H1 (cell line): ENCODE results near the gene CKB. TPM values are rescaled to one million over a fixed set of nuclear protein-coding genes. Genes with fewer than 3 reads are reported as not detected.

Experiments
- CTCF ChIA-PET: fragments of 300-600 bp; sonication (Branson Sonifier 250); formaldehyde crosslinking; loops from one replicate; lab custom pipeline; 2021; ENCODE audit not compliant: partially characterized antibody; lab: Charles Lee
- POLR2A ChIA-PET: fragments of 300-600 bp; sonication (Branson Sonifier 250); formaldehyde crosslinking; loops from one replicate; lab custom pipeline; 2021; ENCODE audit warnings: inconsistent platforms; ENCODE audit not compliant: partially characterized antibody; lab: Charles Lee
- DNase-seq, 2 experiments: peaks; one replicate each; pipeline versions ENCODE4 v3.0.0 to v3.0.0-alpha.2; 2010 to 2022; ENCODE audit warnings: low spot score in 2 of 2, low read depth in 1 of 2, mixed read lengths in 1 of 2
- FAIRE-seq: peaks from 2 replicates; lab custom pipeline; 2011; peaks lifted over from hg19 to GRCh38; lab: Jason Lieb, UNC
- H2AFZ ChIP-seq: 2 replicates; pipeline ENCODE4 v1.8.1; 2012; ENCODE audit warnings: low read length, inconsistent platforms
- H2AK5ac ChIP-seq: 2 replicates; pipeline ENCODE4 v1.6.1; 2013; ENCODE audit warnings: low read depth, low read length
- H2BK120ac ChIP-seq: replicated peaks from 2 replicates; pipeline ENCODE3; 2013; ENCODE audit warnings: low read depth, low read length, inconsistent platforms
- H2BK12ac ChIP-seq: 2 replicates; pipeline ENCODE4 v1.6.1; 2013; ENCODE audit warnings: low read depth, low read length
- H2BK15ac ChIP-seq: 2 replicates; pipeline ENCODE4 v1.6.1; 2013; ENCODE audit warnings: low read length
- H2BK20ac ChIP-seq: 2 replicates; pipeline ENCODE4 v1.6.1; 2013; ENCODE audit warnings: low read length
- H2BK5ac ChIP-seq: 2 replicates; pipeline ENCODE4 v1.6.1; 2013; ENCODE audit warnings: low read depth, low read length
- H3K14ac ChIP-seq: 2 replicates; pipeline ENCODE4 v1.6.1; 2013; ENCODE audit warnings: inconsistent platforms; ENCODE audit not compliant: insufficient read length
- H3K18ac ChIP-seq: 2 replicates; pipeline ENCODE4 v1.6.1; 2013; ENCODE audit warnings: low read length; ENCODE audit errors: extremely low read depth
- H3K23ac ChIP-seq: 2 replicates; pipeline ENCODE4 v1.6.1; 2013; ENCODE audit warnings: inconsistent platforms; ENCODE audit not compliant: insufficient read length
- H3K23me2 ChIP-seq: 2 replicates; pipeline ENCODE4 v1.6.1; 2013; ENCODE audit warnings: low read depth, low read length
- H3K27ac ChIP-seq: 2 replicates; pipeline ENCODE4 v1.6.1; 2011; ENCODE audit warnings: low read depth, low read length, inconsistent platforms
- H3K27me3 ChIP-seq, 4 experiments: replicated peaks in 1 of 4; 1 replicate in 1 of 4; 2 replicates in 3 of 4; pipeline versions ENCODE4 v1.6.1 to v1.8.1; 2011 to 2013; ENCODE audit warnings: low read length in 3 of 4, mild to moderate bottlenecking in 3 of 4, inconsistent platforms in 2 of 4, mixed read lengths in 2 of 4, moderate library complexity in 1 of 4; ENCODE audit not compliant: control insufficient read depth in 3 of 4, insufficient read depth in 3 of 4; ENCODE audit errors: extremely low read depth in 1 of 4
- H3K36me3 ChIP-seq, 4 experiments: 2 replicates each; pipeline versions ENCODE4 v1.6.1 to v1.8.1; 2011 to 2013; ENCODE audit warnings: mild to moderate bottlenecking in 4 of 4, low read length in 3 of 4, moderate library complexity in 2 of 4, control low read depth in 1 of 4, inconsistent platforms in 1 of 4; ENCODE audit not compliant: insufficient read depth in 4 of 4, control insufficient read depth in 2 of 4
- H3K4ac ChIP-seq: replicated peaks from 2 replicates; pipeline ENCODE3; 2013; ENCODE audit warnings: low read length, low read depth, mixed read lengths, inconsistent platforms; ENCODE audit not compliant: insufficient read length
- H3K4me1 ChIP-seq, 4 experiments: replicated peaks in 1 of 4; 1 replicate in 1 of 4; 2 replicates in 3 of 4; pipeline versions ENCODE4 v1.6.1 to v1.8.1; 2011 to 2013; ENCODE audit warnings: low read length in 3 of 4, inconsistent platforms in 2 of 4, mixed read lengths in 1 of 4; ENCODE audit not compliant: insufficient read depth in 4 of 4, control insufficient read depth in 3 of 4
- H3K4me2 ChIP-seq, 2 experiments: 2 replicates each; pipeline versions ENCODE4 v1.6.1 to v1.8.1; 2011 to 2013; ENCODE audit warnings: low read depth in 2 of 2, low read length in 2 of 2, control low read depth in 1 of 2, inconsistent platforms in 1 of 2, mild to moderate bottlenecking in 1 of 2; ENCODE audit not compliant: insufficient read depth in 1 of 2
- H3K4me3 ChIP-seq, 4 experiments: fragments of 200-600, 300-600 bp in 1 of 4; sonication (generic), shearing (Covaris generic), sonication (Bioruptor Twin) in 1 of 4; 2 replicates each; pipeline versions ENCODE4 v1.5.1 to v1.8.1; 2011 to 2016; ENCODE audit warnings: low read length in 4 of 4, low read depth in 3 of 4, control low read depth in 2 of 4, inconsistent platforms in 2 of 4, mild to moderate bottlenecking in 2 of 4, mixed read lengths in 1 of 4, moderate library complexity in 1 of 4; ENCODE audit not compliant: insufficient read depth in 2 of 4; ENCODE audit errors: extremely low read depth in 1 of 4
- H3K56ac ChIP-seq: replicated peaks from 2 replicates; pipeline ENCODE3; 2013; ENCODE audit warnings: low read depth, mild to moderate bottlenecking, mixed read lengths, low read length, inconsistent platforms; ENCODE audit not compliant: insufficient read length
- H3K79me1 ChIP-seq: 2 replicates; pipeline ENCODE4 v1.6.1; 2013; ENCODE audit warnings: low read depth, low read length, control low read depth
- H3K79me2 ChIP-seq, 2 experiments: 2 replicates each; pipeline versions ENCODE4 v1.6.1 to v1.8.1; 2012 to 2013; ENCODE audit warnings: low read length in 2 of 2, mild to moderate bottlenecking in 2 of 2, inconsistent platforms in 1 of 2; ENCODE audit not compliant: insufficient read depth in 2 of 2, control insufficient read depth in 1 of 2
- H3K9ac ChIP-seq, 4 experiments: replicated peaks in 1 of 4; 1 replicate in 1 of 4; 2 replicates in 3 of 4; pipeline versions ENCODE4 v1.6.1 to v1.8.1; 2011 to 2013; ENCODE audit warnings: low read depth in 3 of 4, low read length in 3 of 4, control low read depth in 2 of 4, mild to moderate bottlenecking in 2 of 4, moderate library complexity in 2 of 4, inconsistent platforms in 1 of 4; ENCODE audit errors: extremely low read depth in 1 of 4
- H3K9me3 ChIP-seq, 2 experiments: 2 replicates each; pipeline versions ENCODE4 v1.6.1 to v1.8.1; 2012 to 2013; ENCODE audit warnings: mild to moderate bottlenecking in 2 of 2, moderate library complexity in 2 of 2, control low read depth in 1 of 2, inconsistent platforms in 1 of 2, low read depth in 1 of 2, low read length in 1 of 2, mixed read lengths in 1 of 2; ENCODE audit not compliant: insufficient read depth in 2 of 2
- H4K20me1 ChIP-seq, 2 experiments: replicated peaks in 1 of 2; 2 replicates each; pipeline versions ENCODE3 to v1.8.1; 2011 to 2013; ENCODE audit warnings: inconsistent platforms in 2 of 2, low read length in 2 of 2, mild to moderate bottlenecking in 1 of 2; ENCODE audit not compliant: insufficient read depth in 2 of 2, control insufficient read depth in 1 of 2
- H4K5ac ChIP-seq: 2 replicates; pipeline ENCODE4 v1.6.1; 2013; ENCODE audit warnings: low read length, low read depth, mixed read lengths, inconsistent platforms; ENCODE audit not compliant: insufficient read length
- H4K8ac ChIP-seq: 2 replicates; pipeline ENCODE4 v1.8.0; 2013; ENCODE audit warnings: mild to moderate bottlenecking, moderate library complexity, low read length, inconsistent platforms; ENCODE audit not compliant: insufficient read depth; ENCODE audit errors: extremely low read depth
- H4K91ac ChIP-seq: replicated peaks from 2 replicates; pipeline ENCODE3; 2013; ENCODE audit warnings: low read length, mixed read lengths, inconsistent platforms; ENCODE audit not compliant: insufficient read length
- ASH2L ChIP-seq: fragments of 200-600, 300-600 bp; sonication (generic); IDR thresholded peaks from one replicate; pipeline ENCODE4 v1.7.1; 2017; ENCODE audit warnings: low read length
- CHD1 ChIP-seq: IDR thresholded peaks from 2 replicates; pipeline ENCODE4 v1.6.1; 2012; ENCODE audit warnings: low read depth, low read length, improper control_type of control experiment
- FOSL1 ChIP-seq: IDR thresholded peaks from 2 replicates; pipeline ENCODE4 v1.6.1; 2011; ENCODE audit warnings: mild to moderate bottlenecking, low read depth, low read length, moderate library complexity; ENCODE audit not compliant: insufficient read depth
- JUN ChIP-seq: IDR thresholded peaks from 2 replicates; pipeline ENCODE4 v1.6.1; 2011; ENCODE audit warnings: low read depth, mild to moderate bottlenecking, improper control_type of control experiment, low read length
- KDM4A ChIP-seq: IDR thresholded peaks from one replicate; pipeline ENCODE4 v1.7.1; 2012; ENCODE audit warnings: low read depth, mild to moderate bottlenecking, moderate library complexity, low read length, inconsistent platforms; ENCODE audit not compliant: severe bottlenecking
- NANOG ChIP-seq: IDR thresholded peaks from 2 replicates; pipeline ENCODE4 v1.6.1; 2011; ENCODE audit warnings: low read length, low read depth, mild to moderate bottlenecking, inconsistent platforms; ENCODE audit not compliant: insufficient read depth, poor library complexity, severe bottlenecking
- RNF2 ChIP-seq: fragments of 200-900, 300-1000 bp; sonication (generic); IDR thresholded peaks from 2 replicates; pipeline ENCODE4 v1.7.1; 2016; ENCODE audit warnings: borderline replicate concordance, low read depth, mild to moderate bottlenecking, antibody characterized with exemption, low read length; ENCODE audit not compliant: poor library complexity, severe bottlenecking; ENCODE audit errors: missing control alignments
- SUZ12 ChIP-seq: fragments of 200-600 bp; sonication (generic); IDR thresholded peaks from 2 replicates; pipeline ENCODE4 v1.6.1; 2012; ENCODE audit warnings: mild to moderate bottlenecking, inconsistent platforms, low read length, moderate library complexity, mixed read lengths
- TEAD4 ChIP-seq: IDR thresholded peaks from 2 replicates; pipeline ENCODE4 v1.6.1; 2012; ENCODE audit warnings: low read depth, low read length, inconsistent platforms, mixed read lengths
- WGBS, 2 experiments: shearing (Covaris generic) in 1 of 2; methylation state at CpG; one replicate each; pipeline versions ENCODE4 v1.1.6 to v1.1.7; 2013 to 2015; ENCODE audit warnings: low lambda C conversion rate in 2 of 2, mixed read lengths in 2 of 2, inconsistent platforms in 1 of 2, low coverage in 1 of 2, missing lambda C conversion rate in 1 of 2; ENCODE audit not compliant: insufficient replicate concordance in 2 of 2, insufficient coverage in 1 of 2, insufficient read length in 1 of 2; ENCODE audit errors: extremely low coverage in 1 of 2, missing lambda C conversion rate in 1 of 2; 5-methylcytosine and 5-hydroxymethylcytosine counted together
- polyA plus RNA-seq, 7 experiments: library from polyadenylated mRNA; depleted of rRNA in 3 of 7; stranded (reverse) in 5 of 7; unstranded in 2 of 7; fragments of >200 nt in 5 of 7; fragments of 200-250 nt in 2 of 7; gene quantifications; 1 replicate in 5 of 7; 2 replicates in 1 of 7; 4 replicates in 1 of 7; pipeline versions ENCODE4 v1.2.1 to v1.2.3, GENCODE V29; 2011 to 2013; ENCODE audit warnings: missing spikeins in 2 of 7, mixed read lengths in 2 of 7
- total RNA-seq: library from RNA; stranded (reverse); fragmentation: NEBNext Ultra II Directional; extraction: Animal tissue kit (Norgen Biotek cat#: 25700); gene quantifications from 2 replicates; pipeline ENCODE4 v1.2.1, GENCODE V29; 2021
- TF ChIP-seq, protein P1 (sequence below): IDR thresholded peaks from 2 replicates; pipeline ENCODE4 v1.6.1; 2011; ENCODE audit warnings: low read depth, mild to moderate bottlenecking, low read length; ENCODE audit not compliant: insufficient read depth

The CKB gene
- total and polyA plus RNA-seq, 2 of the 8 experiments (the other 6 are each of a cell fraction or from before 2014, with no cell fraction given), result 538 to 950 TPM

DNA sequence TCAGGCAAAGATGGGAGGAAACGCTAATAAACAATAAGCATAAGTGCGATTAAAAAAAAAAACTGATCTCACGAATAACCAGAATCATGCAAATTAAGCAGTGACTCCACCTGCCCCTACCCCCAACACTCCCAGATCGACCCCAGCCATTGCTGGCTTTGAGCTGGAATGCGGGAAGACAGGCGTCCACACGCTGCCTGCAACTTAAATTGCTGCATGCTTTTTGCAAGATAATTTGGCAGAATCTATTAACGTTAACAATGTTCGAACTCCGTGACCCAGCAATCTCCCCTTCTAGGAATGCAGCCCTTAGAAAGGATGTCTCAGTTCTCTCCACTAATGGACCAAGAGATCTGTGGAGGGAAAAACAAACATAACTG lies 935 bp upstream of the CKB start:
- peak; percentile 19 for FAIRE-seq
- no peaks in the 10 kb centered on the region for H3K9me3 ChIP-seq
- H3K18ac ChIP-seq, result no peak overlapping the region
- no peak overlapping the region for H3K9ac ChIP-seq
- H2AK5ac ChIP-seq, result no peak overlapping the region
- ChIA-PET CTCF (interaction anchor here (0.9 to 31.3 kb wide), 2 partner anchors 17 to 38 kb away, joined by 3 to 921 read pairs; partner anchors contain the start of gene TRMT61A), POLR2A (interaction anchor here (0.6 to 12.6 kb wide), 11 partner anchors 13 to 465 kb away, joined by 3 to 844 read pairs (median 7); partner anchors contain the start of genes BAG5, COA8 and TRMT61A)
- H2BK120ac ChIP-seq, result no peak overlapping the region
- H2AFZ ChIP-seq, result no peak overlapping the region
- H3K36me3 ChIP-seq, result peaks cover 8 to 23% (median 17%) of the 10 kb centered on the region in 4 experiments; a peak in 7 of 8 replicates
- peaks cover 14% of the 10 kb centered on the region; the same call in 1 of the 2 replicates for H3K23me2 ChIP-seq
- H2BK12ac ChIP-seq, result no peak overlapping the region
- H3K4me2 ChIP-seq, result peak overlapping the region; percentile 73 to 80
- no peak overlapping the region for H3K56ac ChIP-seq
- no peak overlapping the region for H3K4ac ChIP-seq
- no peak overlapping the region for H2BK15ac ChIP-seq
- no peak overlapping the region for H2BK20ac ChIP-seq
- peak overlapping the region; percentile 24 to 96 (median 84); a peak in 5 of 8 replicates for H3K4me3 ChIP-seq
- H3K23ac ChIP-seq, result no peak overlapping the region
- peaks cover 0 to 2% of the 10 kb centered on the region in 2 experiments; a peak in 1 of 4 replicates for H3K79me2 ChIP-seq
- peaks cover 0 to 25% (median 19%) of the 10 kb centered on the region in 4 experiments; a peak in 6 of 7 replicates for H3K4me1 ChIP-seq
- H3K27ac ChIP-seq, result no peak overlapping the region
- H2BK5ac ChIP-seq, result no peak overlapping the region
- H4K91ac ChIP-seq, result no peak overlapping the region
- no peak for DNase-seq
- no peak overlapping the region for H4K5ac ChIP-seq
- H3K14ac ChIP-seq, result no peak overlapping the region
- no peaks in the 10 kb centered on the region; the same call in 1 of the 2 replicates for H3K79me1 ChIP-seq
- no peak overlapping the region for H4K8ac ChIP-seq
- WGBS, 2 experiments, result 38% methylated on average over 10 of the region's 10 CpGs; no CpG with 5 or more reads in 1 of the 2 experiments
- peaks cover 3 to 23% (median 13%) of the 10 kb centered on the region in 4 experiments for H3K27me3 ChIP-seq
- peaks cover 6 to 17% of the 10 kb centered on the region in 2 experiments for H4K20me1 ChIP-seq
- TF ChIP-seq FOSL1 (no peak), JUN (no peak), NANOG (no peak), SUZ12 (0 out of 2 replicates have a peak, but pooled peaks have one; percentile 46), TEAD4 (peak; percentile 63; the same call in 1 of the 2 replicates), KDM4A (no peak), RNF2 (peak; percentile 10), ASH2L (no peak), CHD1 (no peak)
- TF ChIP-seq, protein P1, sequence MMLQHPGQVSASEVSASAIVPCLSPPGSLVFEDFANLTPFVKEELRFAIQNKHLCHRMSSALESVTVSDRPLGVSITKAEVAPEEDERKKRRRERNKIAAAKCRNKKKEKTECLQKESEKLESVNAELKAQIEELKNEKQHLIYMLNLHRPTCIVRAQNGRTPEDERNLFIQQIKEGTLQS, result no peak
